RCC 7860 (cell line): Measurements from ENCODE around the gene ELF5.

Experiments used
- DNase-seq: peaks from one replicate; pipeline ENCODE4 v3.0.0-alpha.2; 2015; ENCODE audit warnings: low spot score
- FAIRE-seq: peaks from 2 replicates; lab custom pipeline; 2012; peaks lifted over from hg19 to GRCh38; lab: Jason Lieb, UNC

Gene ELF5

DNA sequence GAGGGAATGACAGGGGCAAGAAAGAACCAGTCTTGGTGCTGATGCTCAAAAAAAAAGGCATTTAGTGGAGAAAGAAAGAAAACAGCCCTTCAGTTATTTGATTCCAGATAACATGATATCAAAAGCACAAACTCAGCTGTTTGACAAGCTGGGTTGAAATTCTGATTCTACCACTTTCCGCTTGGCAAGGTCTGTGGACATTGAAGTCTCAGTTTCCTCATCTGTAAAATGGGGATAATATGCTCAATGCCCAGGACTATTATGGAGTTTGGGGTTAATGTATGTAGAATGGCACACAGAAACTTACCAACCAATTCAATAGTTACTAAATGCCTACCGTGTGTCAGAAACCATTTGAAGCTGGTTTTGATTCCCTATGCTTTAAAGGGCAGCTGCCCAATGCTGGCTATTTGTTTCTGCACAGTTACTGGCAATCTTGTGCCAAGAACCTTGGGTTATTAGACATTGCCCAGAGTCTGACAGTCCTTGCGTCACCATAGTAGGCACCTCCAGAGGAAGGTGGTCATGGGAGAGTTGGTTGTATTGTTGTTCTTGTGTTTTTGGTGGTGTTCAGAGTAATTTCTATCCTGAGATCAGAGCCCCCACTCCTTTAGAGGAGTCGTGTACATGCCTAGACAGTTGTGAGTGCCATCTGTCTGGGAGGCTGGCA, 19.5 kb downstream of the ELF5 start:
- no peak for DNase-seq
- no peak for FAIRE-seq

GRCh38 chr11:34493468-34493867, 20.1 kb downstream of the ELF5 start:
- DNase-seq: no peak
- FAIRE-seq: no peak

GRCh38 chr11:34492806-34493414, 20.7 kb downstream of the ELF5 start:
- DNase-seq (peak; percentile 35), FAIRE-seq (peak; percentile 63)

GRCh38 chr11:34490304-34490703, 23.3 kb downstream of the ELF5 start:
- FAIRE-seq (no peak), DNase-seq (no peak)

- no peak for DNase-seq
- no peak for FAIRE-seq
These were observed 24.6 kb downstream of the ELF5 start for GRCh38 chr11:34488855-34489557.

DNA sequence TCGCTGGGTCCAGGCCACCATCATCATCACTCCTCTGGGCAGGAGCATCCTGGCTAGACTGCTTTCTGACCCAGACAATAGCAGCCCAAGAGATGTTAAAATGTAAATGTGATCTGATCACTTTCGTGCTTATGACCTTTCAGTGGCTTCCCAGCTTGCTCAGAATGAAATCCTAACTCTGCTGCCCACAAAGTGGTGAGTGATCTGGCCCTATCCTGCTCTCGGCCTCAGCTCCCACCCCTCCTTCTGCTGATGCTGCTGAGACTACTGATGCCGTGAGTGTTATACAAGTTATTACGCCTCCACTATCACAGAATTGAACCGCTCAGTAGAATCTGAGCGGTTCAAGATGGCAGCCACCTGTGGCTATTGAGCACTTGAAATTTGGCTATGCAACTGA, 26.2 kb downstream of the ELF5 start:
- DNase-seq (no peak), FAIRE-seq (no peak)

DNA sequence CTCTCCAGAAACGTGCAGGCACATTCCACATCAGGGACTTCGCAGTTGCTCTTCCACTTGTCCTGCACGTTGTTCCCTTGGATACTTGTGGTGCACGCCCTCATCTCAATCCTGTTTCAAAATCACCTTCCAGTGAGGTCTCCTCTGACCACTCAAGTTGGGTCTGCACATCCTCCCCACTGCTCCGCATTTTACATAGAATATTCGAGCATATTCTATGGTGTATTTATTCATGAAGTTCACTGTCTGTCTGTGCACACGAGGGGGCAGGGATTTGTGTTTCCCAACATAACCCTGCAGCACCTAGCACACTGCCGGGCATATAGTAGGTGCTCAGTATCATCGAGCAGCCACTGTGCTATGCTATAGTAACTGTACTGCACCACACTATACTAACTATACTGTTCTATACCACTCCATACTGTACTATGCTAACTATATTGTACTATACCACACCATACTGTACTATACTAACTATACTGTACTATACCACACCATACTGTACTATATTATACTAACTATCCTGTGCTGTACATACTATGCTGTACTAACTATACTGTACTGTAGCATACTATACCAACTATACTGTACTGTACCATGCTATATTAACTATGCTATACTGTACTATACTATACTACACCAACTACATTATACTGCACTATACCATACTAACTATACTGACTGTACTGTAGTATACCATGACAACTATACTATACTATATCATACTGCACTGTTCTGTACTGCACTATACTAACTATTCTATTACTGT, 30.3 kb downstream of the ELF5 start:
- no peak for FAIRE-seq

GRCh38 chr11:34481307-34481706, 32.3 kb downstream of the ELF5 start:
- FAIRE-seq: no peak

More for the DNA sequence above, 30.3 kb downstream of the ELF5 start:
- no peak for DNase-seq

GRCh38 chr11:34480314-34480713, 33.3 kb downstream of the ELF5 start:
- DNase-seq (no peak), FAIRE-seq (no peak)

More at GRCh38 chr11:34481307-34481706, 32.3 kb downstream of the ELF5 start:
- DNase-seq: no peak

DNA sequence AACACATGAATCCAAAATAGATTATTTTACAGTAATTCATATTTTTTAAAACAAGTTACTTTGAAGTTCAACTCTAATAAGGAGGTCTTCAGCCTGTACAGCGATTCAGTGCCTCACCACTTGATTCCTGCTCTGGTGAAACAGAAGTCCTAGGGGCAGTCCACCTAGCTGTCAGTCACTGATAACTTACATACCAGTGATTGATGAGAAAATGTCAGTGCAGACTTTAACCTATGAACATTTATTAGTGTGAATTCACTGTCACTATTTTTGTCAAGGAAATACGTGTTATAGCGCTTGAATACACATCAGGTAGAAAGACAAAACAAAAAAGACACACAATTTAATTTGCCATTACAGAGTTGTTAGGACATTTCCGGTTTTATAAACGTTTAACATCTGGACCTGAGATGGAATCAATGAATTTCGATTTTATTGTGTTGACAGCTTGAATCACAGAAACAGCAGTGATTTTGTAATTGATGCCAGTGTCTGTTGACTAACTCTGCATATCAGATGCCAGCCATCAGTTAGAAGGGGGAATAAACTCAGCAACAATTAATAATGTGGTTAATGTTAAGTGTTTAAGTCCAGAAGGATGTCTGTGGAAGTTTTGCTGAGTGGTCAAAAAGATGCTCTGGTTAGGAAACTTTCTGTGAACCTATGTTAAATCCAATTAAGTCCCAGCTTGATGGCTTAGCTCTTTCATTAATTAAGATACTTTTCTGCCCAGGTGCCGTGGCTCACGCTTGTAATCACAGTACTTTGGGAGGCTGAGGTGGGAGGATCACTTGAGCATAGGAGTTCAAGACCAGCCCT, 34.5 kb downstream of the ELF5 start:
- DNase-seq: no peak
- no peak for FAIRE-seq

DNA sequence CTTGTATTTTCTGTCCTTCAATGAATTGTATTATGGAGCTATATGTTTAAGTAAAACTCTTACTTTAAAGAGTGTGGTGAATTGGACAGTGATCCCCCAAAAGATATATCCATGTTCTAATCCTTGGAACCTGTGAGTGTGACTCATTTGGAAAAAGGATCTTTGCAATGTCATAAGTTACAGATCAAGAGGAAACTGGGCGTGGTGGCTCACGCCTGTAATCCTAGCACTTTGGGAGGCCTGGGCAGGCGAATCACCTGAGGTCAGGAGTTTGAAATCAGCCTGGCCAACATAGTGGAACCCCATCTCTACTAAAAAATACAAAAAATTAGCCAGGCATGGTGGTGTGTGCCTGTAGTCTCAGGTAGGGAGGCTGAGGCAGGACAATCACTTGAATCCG, 36.7 kb downstream of the ELF5 start:
- DNase-seq: no peak
- FAIRE-seq: no peak

GRCh38 chr11:34475656-34476055, 37.9 kb downstream of the ELF5 start:
- FAIRE-seq (no peak), DNase-seq (no peak)

- FAIRE-seq: no peak
- DNase-seq: no peak
These were observed 39.9 kb downstream of the ELF5 start for GRCh38 chr11:34473603-34474169.

GRCh38 chr11:34468209-34468841, 45.3 kb downstream of the ELF5 start:
- DNase-seq (peak; percentile 31), FAIRE-seq (no peak)

DNA sequence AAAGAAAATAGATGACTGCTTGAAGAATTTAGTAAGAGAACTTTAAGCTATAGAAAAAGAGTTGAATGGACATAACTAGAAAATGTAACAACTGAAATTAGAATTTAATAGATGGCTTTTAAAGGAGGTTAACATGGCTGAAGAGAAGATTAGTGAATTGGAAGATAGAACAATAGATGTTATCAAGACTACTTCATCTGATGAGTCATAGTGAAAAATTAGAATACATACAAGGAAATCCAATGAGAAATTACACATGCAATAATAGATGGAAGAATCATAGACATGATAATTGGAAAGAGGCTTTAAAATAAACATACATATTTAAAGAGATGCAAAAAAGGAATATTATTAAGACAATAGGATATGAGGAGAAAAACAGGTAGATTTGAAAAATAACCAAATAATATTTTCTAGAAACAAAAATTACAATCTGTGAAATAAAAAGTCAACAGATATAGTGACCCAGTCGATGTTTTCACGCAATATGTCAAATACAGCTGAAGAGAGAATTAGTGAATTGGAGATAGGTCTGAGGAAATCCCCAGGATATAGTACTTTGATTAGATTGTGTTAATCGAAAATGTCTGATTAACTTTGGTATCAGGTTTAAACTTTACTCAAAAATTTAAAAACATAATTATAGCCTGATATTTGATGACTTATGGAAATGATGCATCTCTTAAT, 46.6 kb downstream of the ELF5 start:
- DNase-seq (no peak), FAIRE-seq (no peak)

- FAIRE-seq: no peak
These were observed 49.0 kb downstream of the ELF5 start for GRCh38 chr11:34464591-34465051.

DNA sequence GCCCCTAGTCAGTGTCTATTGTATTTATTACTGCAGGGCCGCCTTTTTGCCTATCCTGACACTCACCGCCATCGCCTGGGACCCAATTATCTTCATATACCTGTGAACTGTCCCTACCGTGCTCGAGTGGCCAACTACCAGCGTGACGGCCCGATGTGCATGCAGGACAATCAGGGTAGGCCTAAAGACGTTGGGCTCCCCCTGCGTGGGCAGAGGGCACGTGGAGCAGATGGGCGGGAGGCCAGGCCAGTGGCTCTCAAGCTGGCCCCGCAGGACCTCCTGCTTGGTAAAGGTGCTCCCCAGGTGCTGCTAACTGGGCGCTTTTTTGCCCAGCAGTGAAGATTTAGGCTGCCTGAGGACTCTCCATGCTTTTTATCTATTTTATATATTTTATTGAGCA, 52.4 kb downstream of the ELF5 start:
- DNase-seq (no peak), FAIRE-seq (no peak)

More at GRCh38 chr11:34464591-34465051, 49.0 kb downstream of the ELF5 start:
- DNase-seq: no peak

DNA sequence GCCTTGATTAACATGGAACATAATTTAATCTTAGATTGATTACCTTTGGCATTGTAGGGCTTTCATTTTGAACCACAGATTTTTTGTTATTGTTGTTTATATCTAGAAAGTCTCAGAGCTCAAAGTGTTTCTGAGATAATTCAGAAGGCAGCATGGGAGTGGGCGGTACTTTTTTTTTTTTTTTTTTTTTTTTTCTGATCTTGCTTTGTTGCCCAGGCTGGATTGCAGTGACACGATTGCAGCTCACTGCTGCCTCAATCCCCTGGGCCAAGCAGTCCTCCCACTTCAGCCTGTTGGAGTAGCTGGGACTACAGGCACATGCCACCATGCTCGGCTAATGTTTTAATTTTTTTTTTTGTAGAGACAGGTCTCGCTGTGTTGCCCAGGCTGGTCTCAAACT, 53.3 kb downstream of the ELF5 start:
- no peak for FAIRE-seq
- no peak for DNase-seq
